GOT3 (cell line): ENCODE results near the gene ETV3.

Source experiments
- DNase-seq: peaks from one replicate; lab custom pipeline; 2025; ENCODE audit warnings: mixed read lengths; lab: John Stamatoyannopoulos, UW

Gene ETV3

GRCh38 chr1:157137408-157138219 lies 581 bp downstream of the ETV3 start:
- DNase-seq: no peak

GRCh38 chr1:157137046-157137407 lies 1.2 kb downstream of the ETV3 start:
- no peak for DNase-seq

- DNase-seq: no peak
Observed at GRCh38 chr1:157136133-157136532, 2.1 kb downstream of the ETV3 start.

GRCh38 chr1:157135646-157136045 lies 2.5 kb downstream of the ETV3 start:
- DNase-seq: no peak

GRCh38 chr1:157135070-157135469 lies 3.1 kb downstream of the ETV3 start:
- DNase-seq: no peak

GRCh38 chr1:157134442-157134841 lies 3.8 kb downstream of the ETV3 start:
- no peak for DNase-seq

GRCh38 chr1:157133426-157133825 lies 4.8 kb downstream of the ETV3 start:
- DNase-seq: no peak

GRCh38 chr1:157132616-157133167 lies 5.5 kb downstream of the ETV3 start:
- DNase-seq: no peak

GRCh38 chr1:157132111-157132510 lies 6.1 kb downstream of the ETV3 start:
- no peak for DNase-seq

GRCh38 chr1:157131281-157131680 lies 6.9 kb downstream of the ETV3 start:
- no peak for DNase-seq

- no peak for DNase-seq
Observed at GRCh38 chr1:157124855-157125254, 13.3 kb downstream of the ETV3 start.

GRCh38 chr1:157119448-157119847 lies 18.7 kb downstream of the ETV3 start:
- DNase-seq: no peak

- DNase-seq: no peak
Observed at GRCh38 chr1:157119008-157119407, 19.2 kb downstream of the ETV3 start.

GRCh38 chr1:157117527-157118057 lies 20.6 kb downstream of the ETV3 start:
- no peak for DNase-seq

- DNase-seq: no peak
Observed at GRCh38 chr1:157116737-157117103, 21.5 kb downstream of the ETV3 start.

GRCh38 chr1:157115851-157116736 lies 22.1 kb downstream of the ETV3 start:
- DNase-seq: no peak

- DNase-seq: no peak
Observed at GRCh38 chr1:157115429-157115838, 22.8 kb downstream of the ETV3 start.

GRCh38 chr1:157114183-157115121 lies 23.7 kb downstream of the ETV3 start:
- no peak for DNase-seq

GRCh38 chr1:157113631-157114030 lies 24.6 kb downstream of the ETV3 start:
- DNase-seq: no peak

- no peak for DNase-seq
Observed at GRCh38 chr1:157113106-157113505, 25.1 kb downstream of the ETV3 start.

GRCh38 chr1:157112186-157112867 lies 25.9 kb downstream of the ETV3 start:
- no peak for DNase-seq
